ENCODE measurements around the gene SLC17A8.

Gene SLC17A8

DNA sequence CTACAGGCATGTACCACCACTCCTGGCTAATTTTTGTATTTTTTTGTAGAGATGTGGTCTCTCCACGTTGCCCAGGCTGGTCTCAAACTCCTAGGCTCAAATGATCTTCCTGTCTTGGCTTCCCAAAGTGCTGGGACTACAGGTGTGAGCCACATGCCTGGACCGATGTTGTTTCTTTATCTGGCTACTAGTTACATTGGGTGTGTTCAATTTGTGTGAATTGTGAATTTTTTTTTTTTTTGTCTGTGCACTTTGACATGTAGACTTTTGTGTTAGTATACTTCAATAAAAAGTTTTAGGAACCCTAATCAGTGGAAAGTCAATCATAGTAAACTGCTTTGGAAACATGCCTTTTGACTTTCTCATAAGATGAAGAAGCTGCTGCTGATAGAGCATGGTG is 24.0 kb upstream of the SLC17A8 start:
- Histone ChIP-seq H3K9me3 (ENCODE audit: control insufficient read depth, low read length) (no peaks in the 10 kb centered on the region), H3K4me2 (ENCODE audit: low read length, poor library complexity, severe bottlenecking) (no peak overlapping the region), H3K27ac (ENCODE audit: low read length, poor library complexity, severe bottlenecking) (no peak overlapping the region), H2AFZ (ENCODE audit: low read depth, low read length) (no peak overlapping the region), H2BK15ac (ENCODE audit: low read depth, poor library complexity, severe bottlenecking) (no peak overlapping the region), H3K23ac (ENCODE audit: low read length in 2 of 2) (no peak overlapping the region), H4K8ac (ENCODE audit: low read length) (no peak overlapping the region), H4K91ac (ENCODE audit: low read length) (no peak overlapping the region), H2BK12ac (ENCODE audit: low read length in 2 of 2) (no peak overlapping the region), H2AK5ac (ENCODE audit: low read length, severe bottlenecking) (no peak overlapping the region), H3K4me3 (ENCODE audit: insufficient read depth in 1 of 2, low read depth in 1 of 2, low read length in 2 of 2) (no peak overlapping the region), H3K14ac (ENCODE audit: low read length in 2 of 2) (no peak overlapping the region), H3K79me1 (replicated peaks; ENCODE audit: low read length, poor library complexity, severe bottlenecking) (peaks cover 4% of the 10 kb centered on the region), H3K18ac (ENCODE audit: low read depth in 1 of 2, low read length in 2 of 2) (no peak overlapping the region), H3K36me3 (ENCODE audit: control insufficient read depth in 1 of 2, insufficient read depth in 2 of 2, low read depth in 1 of 2, low read length in 2 of 2) (peaks cover 5 to 98% of the 10 kb centered on the region in 2 experiments), H3K27me3 (ENCODE audit: control insufficient read depth in 1 of 2, insufficient read depth in 1 of 2, low read length in 2 of 2) (no peaks in the 10 kb centered on the region), H2BK120ac (ENCODE audit: low read depth, low read length) (no peak overlapping the region), H3K4me1 (ENCODE audit: control insufficient read depth, insufficient read depth, low read depth, low read length) (no peaks in the 10 kb centered on the region), H3K4ac (ENCODE audit: low read depth in 1 of 2, low read length in 2 of 2) (no peak overlapping the region), H3K9ac (ENCODE audit: low read length) (no peak overlapping the region), H2BK5ac (ENCODE audit: low read depth, low read length, poor library complexity, severe bottlenecking) (no peak overlapping the region)
- no peak for DNase-seq
- 100% methylated on average over 2 of the region's 2 CpGs for WGBS

- Histone ChIP-seq H3K4me2 (ENCODE audit: low read length, poor library complexity, severe bottlenecking) (no peak overlapping the region), H2AK5ac (ENCODE audit: low read length, severe bottlenecking) (no peak overlapping the region)
Measured at GRCh38 chr12:100337299-100337698, 19.6 kb upstream of the SLC17A8 start.

GRCh38 chr12:100337727-100338126 is 19.1 kb upstream of the SLC17A8 start:
- no peaks in the 10 kb centered on the region for H3K79me1 ChIP-seq (replicated peaks; ENCODE audit: low read length, poor library complexity, severe bottlenecking)
- H3K14ac ChIP-seq (ENCODE audit: low read length in 2 of 2), result no peak overlapping the region
- H4K8ac ChIP-seq (ENCODE audit: low read length), result no peak overlapping the region
- H2BK120ac ChIP-seq (ENCODE audit: low read depth, low read length), result no peak overlapping the region
- H4K91ac ChIP-seq (ENCODE audit: low read length), result no peak overlapping the region
- H2AFZ ChIP-seq (ENCODE audit: low read depth, low read length), result no peak overlapping the region
- H2BK15ac ChIP-seq (ENCODE audit: low read depth, poor library complexity, severe bottlenecking), result no peak overlapping the region
- no peaks in the 10 kb centered on the region for H3K4me1 ChIP-seq (ENCODE audit: control insufficient read depth, insufficient read depth, low read depth, low read length)
- H3K27me3 ChIP-seq (ENCODE audit: control insufficient read depth in 1 of 2, insufficient read depth in 1 of 2, low read length in 2 of 2), result no peaks in the 10 kb centered on the region
- no peak overlapping the region for H3K9ac ChIP-seq (ENCODE audit: low read length)
- DNase-seq, result no peak
- H3K36me3 ChIP-seq (ENCODE audit: control insufficient read depth in 1 of 2, insufficient read depth in 2 of 2, low read depth in 1 of 2, low read length in 2 of 2), result peaks cover 5 to 78% of the 10 kb centered on the region in 2 experiments
- H2BK5ac ChIP-seq (ENCODE audit: low read depth, low read length, poor library complexity, severe bottlenecking), result no peak overlapping the region
- no peak overlapping the region for H3K4me3 ChIP-seq (ENCODE audit: insufficient read depth in 1 of 2, low read depth in 1 of 2, low read length in 2 of 2)
- no peak overlapping the region for H3K18ac ChIP-seq (ENCODE audit: low read depth in 1 of 2, low read length in 2 of 2)
- H3K23ac ChIP-seq (ENCODE audit: low read length in 2 of 2), result no peak overlapping the region
- no peak overlapping the region for H3K27ac ChIP-seq (ENCODE audit: low read length, poor library complexity, severe bottlenecking)
- no peak overlapping the region for H3K4me2 ChIP-seq (ENCODE audit: low read length, poor library complexity, severe bottlenecking)
- H2BK12ac ChIP-seq (ENCODE audit: low read length in 2 of 2), result no peak overlapping the region
- no peaks in the 10 kb centered on the region for H3K9me3 ChIP-seq (ENCODE audit: control insufficient read depth, low read length)
- H3K4ac ChIP-seq (ENCODE audit: low read depth in 1 of 2, low read length in 2 of 2), result no peak overlapping the region
- H2AK5ac ChIP-seq (ENCODE audit: low read length, severe bottlenecking), result no peak overlapping the region

More at GRCh38 chr12:100337299-100337698, 19.6 kb upstream of the SLC17A8 start:
- Histone ChIP-seq H4K8ac (ENCODE audit: low read length) (no peak overlapping the region), H3K27me3 (ENCODE audit: control insufficient read depth in 1 of 2, insufficient read depth in 1 of 2, low read length in 2 of 2) (no peaks in the 10 kb centered on the region), H4K91ac (ENCODE audit: low read length) (no peak overlapping the region), H2AFZ (ENCODE audit: low read depth, low read length) (no peak overlapping the region), H3K4me1 (ENCODE audit: control insufficient read depth, insufficient read depth, low read depth, low read length) (no peaks in the 10 kb centered on the region), H3K27ac (ENCODE audit: low read length, poor library complexity, severe bottlenecking) (no peak overlapping the region), H3K4me3 (ENCODE audit: insufficient read depth in 1 of 2, low read depth in 1 of 2, low read length in 2 of 2) (no peak overlapping the region), H2BK5ac (ENCODE audit: low read depth, low read length, poor library complexity, severe bottlenecking) (no peak overlapping the region), H2BK120ac (ENCODE audit: low read depth, low read length) (no peak overlapping the region), H3K23ac (ENCODE audit: low read length in 2 of 2) (no peak overlapping the region), H2BK12ac (ENCODE audit: low read length in 2 of 2) (no peak overlapping the region), H3K9me3 (ENCODE audit: control insufficient read depth, low read length) (no peaks in the 10 kb centered on the region), H3K36me3 (ENCODE audit: control insufficient read depth in 1 of 2, insufficient read depth in 2 of 2, low read depth in 1 of 2, low read length in 2 of 2) (peaks cover 7 to 78% of the 10 kb centered on the region in 2 experiments), H3K14ac (ENCODE audit: low read length in 2 of 2) (no peak overlapping the region), H2BK15ac (ENCODE audit: low read depth, poor library complexity, severe bottlenecking) (no peak overlapping the region), H3K9ac (ENCODE audit: low read length) (no peak overlapping the region), H3K79me1 (replicated peaks; ENCODE audit: low read length, poor library complexity, severe bottlenecking) (no peaks in the 10 kb centered on the region), H3K18ac (ENCODE audit: low read depth in 1 of 2, low read length in 2 of 2) (no peak overlapping the region), H3K4ac (ENCODE audit: low read depth in 1 of 2, low read length in 2 of 2) (no peak overlapping the region)
- WGBS, result no CpG with 5 or more reads among the region's 3 CpGs
- no peak for DNase-seq

DNA sequence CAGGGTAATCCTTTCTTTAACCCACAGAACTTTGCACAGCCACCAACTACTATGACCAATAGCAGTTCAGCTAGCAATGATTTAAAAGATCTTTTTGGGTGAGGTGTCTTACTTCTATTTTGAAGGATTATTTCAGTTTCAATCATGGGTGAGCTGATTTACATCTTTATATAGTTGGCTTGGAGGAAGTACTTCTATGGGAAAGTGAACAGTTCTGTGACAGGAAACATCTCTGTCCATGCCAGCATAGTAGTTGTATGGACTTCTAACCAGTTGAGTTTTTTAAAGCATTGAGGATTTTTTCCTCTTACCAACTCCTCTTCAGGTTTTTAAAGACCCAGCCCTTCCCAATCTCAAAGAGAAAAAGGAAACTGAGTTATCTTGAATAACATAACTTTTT is 17.8 kb upstream of the SLC17A8 start:
- H3K9me3 ChIP-seq (ENCODE audit: control insufficient read depth, low read length), result no peaks in the 10 kb centered on the region

More for the DNA sequence above, 17.8 kb upstream of the SLC17A8 start:
- H3K18ac ChIP-seq (ENCODE audit: low read depth in 1 of 2, low read length in 2 of 2), result no peak overlapping the region
- H3K36me3 ChIP-seq (ENCODE audit: control insufficient read depth in 1 of 2, insufficient read depth in 2 of 2, low read depth in 1 of 2, low read length in 2 of 2), result peaks cover 4 to 65% of the 10 kb centered on the region in 2 experiments
- no peak overlapping the region for H2BK12ac ChIP-seq (ENCODE audit: low read length in 2 of 2)
- no peak overlapping the region for H4K91ac ChIP-seq (ENCODE audit: low read length)
- no peak overlapping the region for H3K4me3 ChIP-seq (ENCODE audit: insufficient read depth in 1 of 2, low read depth in 1 of 2, low read length in 2 of 2)
- H3K4me2 ChIP-seq (ENCODE audit: low read length, poor library complexity, severe bottlenecking), result no peak overlapping the region
- no peak overlapping the region for H2BK15ac ChIP-seq (ENCODE audit: low read depth, poor library complexity, severe bottlenecking)
- H3K27ac ChIP-seq (ENCODE audit: low read length, poor library complexity, severe bottlenecking), result no peak overlapping the region
- H3K23ac ChIP-seq (ENCODE audit: low read length in 2 of 2), result no peak overlapping the region
- no peak overlapping the region for H2BK5ac ChIP-seq (ENCODE audit: low read depth, low read length, poor library complexity, severe bottlenecking)
- no peak overlapping the region for H2AK5ac ChIP-seq (ENCODE audit: low read length, severe bottlenecking)
- H4K8ac ChIP-seq (ENCODE audit: low read length), result no peak overlapping the region
- H3K27me3 ChIP-seq (ENCODE audit: control insufficient read depth in 1 of 2, insufficient read depth in 1 of 2, low read length in 2 of 2), result no peaks in the 10 kb centered on the region
- no peaks in the 10 kb centered on the region for H3K4me1 ChIP-seq (ENCODE audit: control insufficient read depth, insufficient read depth, low read depth, low read length)
- no peak overlapping the region for H3K9ac ChIP-seq (ENCODE audit: low read length)
- no peak overlapping the region for H3K14ac ChIP-seq (ENCODE audit: low read length in 2 of 2)
- no peak overlapping the region for H3K4ac ChIP-seq (ENCODE audit: low read depth in 1 of 2, low read length in 2 of 2)
- no peak overlapping the region for H2BK120ac ChIP-seq (ENCODE audit: low read depth, low read length)
- DNase-seq, result no peak
- no peak overlapping the region for H2AFZ ChIP-seq (ENCODE audit: low read depth, low read length)
- H3K79me1 ChIP-seq (replicated peaks; ENCODE audit: low read length, poor library complexity, severe bottlenecking), result no peaks in the 10 kb centered on the region

Data from mesenchymal stem cell (in vitro differentiated cells and primary cell).